Choroid plexus epithelial cell (primary cell): ENCODE results near the gene LCLAT1.
"Not testable (repeated sequence)": the region's sequence is repeated elsewhere in the genome, so short reads cannot be mapped to it uniquely, and the experiment has no call there.

ENCODE experiments used
- DNase-seq: peaks from one replicate; pipeline ENCODE4 v3.0.0-alpha.2; 2010; ENCODE audit warnings: low read depth
- H3K4me3 ChIP-seq: 2 replicates; pipeline ENCODE4 v1.5.1; 2011; ENCODE audit warnings: low read depth, mild to moderate bottlenecking, control low read depth, low read length, moderate library complexity
- CTCF ChIP-seq: conservative IDR thresholded peaks from 2 replicates; pipeline ENCODE4 v1.5.1; 2011; ENCODE audit warnings: low read depth, mild to moderate bottlenecking, control low read depth, inconsistent platforms, low read length, moderate library complexity

The LCLAT1 gene

GRCh38 chr2:30487603-30488002, 40.6 kb downstream of the LCLAT1 start:
- TF ChIP-seq CTCF, result no peak
- H3K4me3 ChIP-seq, result no peak overlapping the region
- DNase-seq, result no peak

- no peak for TF ChIP-seq CTCF
- no peak for DNase-seq
- H3K4me3 ChIP-seq, result no peak overlapping the region
Measured at GRCh38 chr2:30488012-30488659, 41.1 kb downstream of the LCLAT1 start.

- no peak for DNase-seq
- H3K4me3 ChIP-seq, result no peak overlapping the region
- TF ChIP-seq CTCF, result no peak
Measured at GRCh38 chr2:30491225-30491624, 44.2 kb downstream of the LCLAT1 start.

- no peak for TF ChIP-seq CTCF
- DNase-seq, result no peak
- H3K4me3 ChIP-seq, result no peak overlapping the region
Measured at GRCh38 chr2:30492185-30492584, 45.1 kb downstream of the LCLAT1 start.

- no peak for DNase-seq
- no peak for TF ChIP-seq CTCF
Measured at GRCh38 chr2:30492619-30493018, 45.6 kb downstream of the LCLAT1 start.

GRCh38 chr2:30493440-30493839, 46.4 kb downstream of the LCLAT1 start:
- H3K4me3 ChIP-seq, result no peak overlapping the region
- DNase-seq, result no peak
- no peak for TF ChIP-seq CTCF

More at GRCh38 chr2:30492619-30493018, 45.6 kb downstream of the LCLAT1 start:
- no peak overlapping the region for H3K4me3 ChIP-seq

GRCh38 chr2:30495896-30496295, 48.9 kb downstream of the LCLAT1 start:
- H3K4me3 ChIP-seq, DNase-seq: not testable (repeated sequence)

GRCh38 chr2:30499681-30500080, 52.6 kb downstream of the LCLAT1 start:
- no peak overlapping the region for H3K4me3 ChIP-seq
- DNase-seq, result no peak
- TF ChIP-seq CTCF, result no peak
